ENCODE results near the gene SPRR2E.
"Not testable (repeated sequence)": the region's sequence is repeated elsewhere in the genome, so short reads cannot be mapped to it uniquely, and the experiment has no call there.

SPRR2E gene

DNA sequence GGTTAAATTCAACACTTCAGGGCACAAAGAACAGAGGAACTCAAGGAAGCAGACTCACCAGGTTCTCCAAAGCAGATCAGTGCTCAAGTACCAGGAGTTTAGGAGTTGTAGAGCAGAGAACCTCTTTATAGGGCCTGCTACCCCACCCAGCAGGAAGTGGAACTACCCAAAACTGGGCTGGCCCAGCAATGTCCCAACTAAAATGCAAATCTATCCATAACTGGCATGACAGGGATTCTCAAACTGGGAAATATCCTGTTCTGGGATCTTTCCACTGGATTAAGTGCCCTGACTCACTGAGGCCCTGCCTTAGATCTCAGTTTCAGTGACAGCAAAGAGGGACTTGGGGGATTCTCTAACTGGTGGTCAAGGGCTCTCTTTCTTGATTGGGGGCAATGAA is at the start of gene SPRR2E:
SPRR2E (minus strand) TSS at position 101 of the 400 bp plus-strand sequence. CDS start 775 bp downstream, outside the sequence.
- DNase-seq (ENCODE audit: low spot score), result no peak

DNA sequence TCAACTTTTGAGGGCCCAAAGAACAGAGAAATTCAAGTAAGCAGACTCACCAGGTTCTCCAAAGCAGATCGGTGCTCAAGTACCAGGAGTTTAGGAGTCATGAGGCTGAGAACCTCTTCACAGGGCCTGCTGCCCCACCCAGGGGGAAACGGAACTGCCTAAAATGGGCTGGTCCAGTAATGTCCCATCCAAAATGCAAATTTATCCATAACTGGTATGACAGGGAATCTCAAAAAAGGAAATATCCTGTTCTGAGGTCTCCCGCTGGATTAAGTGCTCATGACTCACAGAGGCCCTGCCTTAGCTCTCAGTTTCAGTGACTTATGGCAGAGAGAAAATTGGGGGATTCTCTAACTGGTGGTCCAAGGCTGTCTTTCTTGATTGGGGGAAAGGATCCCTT is 47.1 kb upstream of the SPRR2E start:
- DNase-seq (ENCODE audit: low spot score), result no peak

DNA sequence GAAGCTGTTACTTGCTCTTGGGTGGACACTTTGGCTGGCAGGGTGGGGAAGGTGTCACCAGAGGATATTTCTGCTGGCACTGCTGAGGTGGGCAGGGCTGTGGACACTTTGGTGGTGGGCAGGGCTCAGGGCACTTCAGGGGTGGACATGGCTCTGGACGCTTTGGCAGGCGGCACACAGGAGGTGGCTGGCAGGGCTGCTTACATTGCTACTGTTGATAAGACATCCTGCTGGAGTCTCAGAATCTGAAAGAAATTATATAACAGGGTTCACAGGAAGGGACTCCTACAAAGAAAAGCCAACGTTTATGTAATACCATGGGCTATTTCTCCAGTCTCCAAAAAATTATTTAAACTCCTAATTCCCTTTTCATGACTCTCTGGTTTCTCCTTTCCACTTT is 46.2 kb upstream of the SPRR2E start:
- DNase-seq (ENCODE audit: low spot score), result no peak

DNA sequence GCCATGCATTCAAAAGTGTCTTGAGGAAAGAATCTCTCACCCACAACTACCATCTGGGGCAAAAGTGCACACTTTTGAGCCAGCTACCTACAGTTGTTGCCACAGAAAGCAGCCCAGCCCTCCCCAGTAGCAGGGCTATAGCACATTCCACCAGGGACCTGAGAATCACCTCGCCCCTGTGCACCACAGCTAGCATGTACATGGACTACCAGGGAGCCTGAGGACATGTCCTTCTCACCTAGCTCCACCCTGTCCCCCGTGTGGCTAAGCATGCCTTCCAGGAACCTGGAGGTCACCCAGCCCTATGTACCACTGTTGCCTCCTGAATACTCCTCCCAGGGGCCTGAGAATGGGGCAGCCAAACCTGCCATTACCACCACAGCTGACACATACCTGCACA is 39.4 kb upstream of the SPRR2E start:
- no peak for DNase-seq (ENCODE audit: low spot score)

DNA sequence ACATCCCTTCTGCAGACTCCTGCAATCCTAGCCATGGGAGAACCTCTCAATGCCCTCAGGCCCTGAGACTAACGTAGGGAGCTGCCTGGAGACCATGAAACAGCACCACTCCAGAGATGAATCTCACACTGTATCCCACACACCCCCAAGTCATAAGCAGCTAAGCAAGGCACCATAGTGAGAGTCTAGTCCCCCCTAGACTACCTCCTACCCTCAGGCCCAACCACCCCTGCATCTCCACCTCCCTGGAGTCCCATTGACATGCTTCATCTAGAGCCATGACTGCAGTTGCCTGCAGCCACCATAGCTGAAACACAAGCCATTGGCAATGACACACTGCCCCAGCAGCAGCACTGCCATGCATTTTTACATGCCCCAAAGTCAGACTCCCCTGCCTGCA is 38.9 kb upstream of the SPRR2E start:
- DNase-seq (ENCODE audit: low spot score), result no peak

DNA sequence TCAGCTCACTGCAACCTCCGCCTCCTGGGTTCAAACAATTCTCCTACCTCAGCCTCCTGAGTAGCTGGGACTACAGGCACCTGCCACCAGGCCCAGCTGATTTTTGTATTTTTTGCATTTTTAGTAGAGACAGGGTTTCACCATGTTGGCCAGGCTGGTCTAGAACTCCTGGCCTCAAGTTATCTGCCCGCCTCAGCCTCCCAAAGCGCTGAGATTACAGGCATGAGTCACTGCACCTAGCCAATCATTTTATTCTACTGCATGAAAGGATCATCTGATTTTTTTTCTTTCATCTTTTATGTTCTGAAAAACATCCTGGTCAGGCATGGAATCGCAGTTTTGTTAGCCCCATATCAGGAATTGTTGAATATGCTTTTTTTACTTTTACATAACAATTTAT is 34.4 kb upstream of the SPRR2E start:
- not testable (repeated sequence) for DNase-seq (ENCODE audit: low spot score)

DNA sequence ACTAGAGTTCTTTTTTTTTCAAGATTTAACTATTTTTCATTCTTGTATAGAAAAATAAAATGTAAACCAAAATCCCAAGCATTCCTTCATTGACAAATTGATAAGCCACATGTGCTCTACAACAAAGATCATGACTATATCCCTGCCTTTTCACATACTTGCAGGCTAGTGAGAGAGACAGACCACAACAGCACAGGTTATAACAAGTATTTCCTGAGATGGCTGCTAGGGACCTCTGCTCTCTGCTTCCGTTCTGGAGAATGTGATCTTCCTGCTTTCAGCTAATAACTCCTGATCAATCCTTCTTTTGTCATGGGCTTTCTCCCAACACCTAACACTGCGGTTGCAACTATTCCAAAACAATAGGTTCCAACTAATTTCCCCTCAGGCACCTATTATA is 33.0 kb upstream of the SPRR2E start:
- DNase-seq (ENCODE audit: low spot score), result no peak

DNA sequence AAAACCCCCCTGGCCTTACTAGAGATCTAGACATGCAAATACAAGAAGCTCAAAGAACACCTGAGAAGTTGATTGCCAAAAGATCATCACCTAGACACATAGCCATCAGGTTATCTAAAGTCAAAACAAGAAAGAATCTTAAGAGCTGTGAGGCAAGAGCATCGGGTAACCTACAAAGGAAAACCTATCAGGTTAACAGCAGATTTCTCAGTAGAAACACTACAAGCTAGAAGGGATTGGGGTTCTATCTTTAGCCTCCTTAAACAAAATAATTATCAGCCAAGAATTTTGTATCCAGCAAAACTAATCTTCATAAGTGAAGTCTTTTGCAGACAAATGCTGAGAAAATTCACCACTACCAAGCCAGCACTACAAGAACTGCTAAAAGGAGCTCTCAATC is 31.2 kb upstream of the SPRR2E start:
- DNase-seq (ENCODE audit: low spot score), result no peak

DNA sequence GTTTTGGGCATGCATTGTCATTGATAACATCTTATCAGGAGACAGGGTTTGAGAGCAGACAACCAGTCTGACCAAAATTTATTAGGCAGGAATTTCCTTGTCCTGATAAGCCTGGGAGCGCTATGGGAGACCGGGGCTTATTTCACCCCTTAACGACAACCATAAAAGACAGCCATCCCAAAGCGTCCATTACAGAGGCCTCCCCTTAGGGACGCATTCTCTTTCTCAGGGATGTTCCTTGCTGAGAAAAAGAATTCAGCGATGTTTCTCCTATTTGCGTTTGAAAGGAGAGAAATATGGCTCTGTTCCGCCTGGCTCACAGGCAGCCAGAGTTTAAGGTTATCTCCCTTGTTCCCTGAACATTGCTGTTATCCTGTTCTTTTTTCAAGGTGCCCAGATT is 29.5 kb upstream of the SPRR2E start:
- DNase-seq (ENCODE audit: low spot score), result not testable (repeated sequence)

DNA sequence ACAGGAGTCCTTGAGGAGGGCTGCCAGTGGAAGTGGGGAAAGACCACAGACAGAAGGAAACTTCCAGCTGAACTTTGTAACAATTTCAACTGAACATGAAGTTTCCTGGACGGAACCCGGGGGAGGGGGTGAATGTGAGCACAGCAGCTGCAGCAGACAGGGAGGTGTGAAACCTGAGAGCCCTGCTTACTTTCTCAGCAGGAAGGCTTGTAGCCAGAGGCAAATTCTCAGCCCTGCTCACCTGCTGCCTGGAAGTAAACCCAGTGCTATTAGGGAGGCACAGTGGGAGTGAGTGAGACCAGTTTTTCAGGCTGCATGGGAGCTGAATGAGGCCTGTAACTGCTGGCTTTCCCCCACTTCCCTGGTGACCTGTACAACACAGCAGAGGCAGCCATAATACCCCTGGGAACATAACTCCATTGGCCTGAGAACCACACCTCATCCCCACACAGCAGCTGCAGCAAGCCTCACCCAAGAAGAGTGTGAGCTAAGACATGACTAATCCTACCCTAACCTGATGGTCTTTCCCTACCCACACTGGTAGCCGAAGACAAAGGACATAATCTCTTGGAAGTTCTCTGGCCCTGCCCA is 28.6 kb upstream of the SPRR2E start:
- DNase-seq (ENCODE audit: low spot score), result peak; percentile 7

DNA sequence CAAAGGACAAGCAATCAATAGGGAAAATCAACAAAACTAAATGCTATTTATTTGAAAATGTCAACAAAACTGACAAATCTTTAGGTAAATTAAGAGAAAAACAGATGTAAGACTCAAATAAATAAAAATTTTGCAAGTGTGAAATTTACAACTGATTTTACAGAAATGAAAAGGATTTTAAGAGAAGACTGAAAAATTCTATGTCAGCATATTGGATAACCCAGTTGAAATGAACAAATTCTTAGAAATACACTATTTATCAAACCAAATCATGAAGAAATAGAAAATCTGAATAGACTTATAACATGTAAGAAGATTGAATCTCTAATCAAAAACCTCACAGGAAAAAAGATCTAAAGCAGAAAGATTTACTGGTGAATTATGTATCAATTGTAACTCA is 26.6 kb upstream of the SPRR2E start:
- no peak for DNase-seq (ENCODE audit: low spot score)

DNA sequence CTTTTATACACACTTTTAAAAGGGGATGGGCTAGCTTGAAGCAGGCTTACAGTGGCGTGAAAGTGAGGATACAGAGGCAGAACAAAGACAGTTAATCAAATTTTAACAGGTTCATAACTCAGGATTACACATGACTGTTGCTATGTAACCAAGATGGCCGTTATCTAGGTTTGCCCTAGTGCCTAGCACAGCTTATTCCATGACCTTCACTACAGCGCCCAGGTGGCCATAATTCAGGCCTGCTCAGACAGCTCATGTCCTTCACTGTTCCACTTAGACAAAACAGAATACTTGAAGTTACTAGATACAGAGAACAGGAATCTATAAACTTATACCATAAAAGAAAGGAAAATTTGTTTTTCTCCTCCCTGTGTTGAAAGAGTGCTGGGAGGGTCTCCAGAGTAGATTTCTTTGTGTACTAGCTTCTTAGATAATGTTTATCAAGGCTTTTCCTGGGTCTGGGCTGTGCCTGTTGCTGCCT is 25.2 kb upstream of the SPRR2E start:
- no peak for DNase-seq (ENCODE audit: low spot score)

DNA sequence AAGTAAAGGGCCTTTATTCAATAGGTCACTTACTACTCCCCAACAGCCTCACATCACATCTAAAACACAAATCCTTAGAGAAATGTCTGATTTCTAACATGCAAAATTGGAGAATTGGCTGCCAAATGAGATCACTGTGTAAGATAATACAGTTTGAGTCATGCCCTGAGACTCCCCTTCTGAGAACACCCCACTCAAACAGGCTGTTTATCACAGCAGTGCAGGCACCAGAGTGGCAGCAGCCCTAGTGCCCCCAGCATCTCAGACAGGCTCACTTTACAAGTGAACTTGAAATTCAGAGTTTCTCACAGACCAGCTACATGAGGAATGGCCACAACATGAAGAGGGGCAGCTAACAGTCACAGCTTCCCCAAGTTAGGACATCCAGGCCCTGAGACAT is 20.9 kb upstream of the SPRR2E start:
- DNase-seq (ENCODE audit: low spot score), result not testable (repeated sequence)

DNA sequence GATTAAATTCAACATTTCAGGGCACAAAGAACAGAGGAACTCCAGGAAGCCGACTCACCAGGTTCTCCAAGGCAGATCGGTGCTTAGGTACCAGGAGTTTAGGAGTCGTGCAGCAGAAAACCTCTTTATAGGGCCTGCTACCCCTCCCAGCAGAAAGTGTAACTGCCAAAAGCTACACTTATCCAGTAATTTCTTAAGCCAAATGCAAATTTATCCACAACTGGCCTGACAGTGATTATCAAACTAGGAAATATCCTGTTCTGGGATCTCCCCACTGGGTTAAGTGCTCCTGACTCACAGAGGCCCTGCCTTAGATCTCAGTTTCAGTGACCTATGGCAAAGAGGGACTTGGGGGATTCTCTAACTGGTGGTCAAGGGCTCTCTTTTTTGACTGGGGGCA is 19.1 kb upstream of the SPRR2E start, which contains the start of gene SPRR2F:
SPRR2F (minus strand) TSS at position 101 of the 400 bp plus-strand sequence. CDS start 783 bp downstream, outside the sequence.
- no peak for DNase-seq (ENCODE audit: low spot score)

DNA sequence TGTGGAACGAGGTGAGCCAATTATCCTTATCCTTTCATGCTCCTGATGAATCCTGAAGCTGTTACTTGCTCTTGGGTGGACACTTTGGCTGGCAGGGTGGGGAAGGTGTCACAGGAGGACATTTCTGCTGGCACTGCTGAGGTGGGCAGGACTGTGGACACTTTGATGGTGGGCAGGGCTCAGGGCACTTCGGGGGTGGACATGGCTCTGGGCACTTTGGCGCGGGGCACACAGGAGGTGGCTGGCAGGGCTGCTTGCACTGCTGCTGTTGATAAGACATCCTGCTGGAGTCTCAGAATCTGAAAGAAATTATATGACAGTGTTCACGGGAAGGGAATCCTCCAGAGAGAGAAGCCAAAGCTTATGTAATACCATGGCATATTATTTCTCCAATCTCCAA is 18.1 kb upstream of the SPRR2E start:
- not testable (repeated sequence) for DNase-seq (ENCODE audit: low spot score)

DNA sequence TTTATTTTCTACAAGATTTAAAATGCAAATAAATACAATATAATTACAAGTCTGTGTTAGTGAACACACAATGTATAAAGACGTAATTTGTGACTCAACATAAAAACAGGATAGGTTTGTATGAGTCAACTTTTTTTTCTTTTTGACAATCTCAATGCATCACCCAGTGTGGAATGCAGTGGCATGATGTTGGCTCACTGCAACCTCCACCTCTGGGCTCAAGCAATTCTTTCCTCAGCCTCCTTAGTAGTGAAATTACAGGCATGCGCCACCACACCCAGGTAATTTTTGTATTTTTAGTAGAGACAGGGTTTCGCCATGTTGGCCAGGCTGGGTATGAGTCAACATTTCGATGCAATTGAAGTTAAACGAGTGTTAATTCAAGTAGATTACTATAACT is 5.9 kb upstream of the SPRR2E start:
- DNase-seq (ENCODE audit: low spot score), result peak; percentile 26

DNA sequence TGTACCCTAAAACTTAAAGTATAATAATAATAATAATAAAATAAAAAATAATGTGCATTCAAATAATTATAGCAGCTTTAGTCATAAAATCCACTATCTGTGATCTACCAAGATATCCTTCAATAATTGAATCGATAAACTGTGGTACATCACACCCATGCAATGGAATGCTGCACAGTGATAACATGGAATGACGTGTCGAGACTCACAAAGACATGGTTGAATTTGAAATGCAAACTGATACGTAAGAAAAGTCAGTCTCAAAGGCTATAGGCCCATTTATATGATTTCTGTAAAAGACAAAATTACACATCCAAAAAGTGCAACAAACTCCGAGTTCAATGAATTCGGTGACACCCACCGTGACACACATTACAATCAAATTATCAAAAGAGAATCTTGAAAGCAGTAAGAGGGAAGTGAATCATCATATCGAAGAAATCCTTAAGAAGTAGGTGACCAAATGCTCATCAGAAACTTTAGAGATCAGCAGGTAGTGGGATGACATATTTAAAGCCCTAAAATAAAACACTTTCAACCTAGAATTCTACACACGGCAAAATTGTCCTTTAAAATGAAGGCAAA is 5.2 kb upstream of the SPRR2E start:
- no peak for DNase-seq (ENCODE audit: low spot score)

DNA sequence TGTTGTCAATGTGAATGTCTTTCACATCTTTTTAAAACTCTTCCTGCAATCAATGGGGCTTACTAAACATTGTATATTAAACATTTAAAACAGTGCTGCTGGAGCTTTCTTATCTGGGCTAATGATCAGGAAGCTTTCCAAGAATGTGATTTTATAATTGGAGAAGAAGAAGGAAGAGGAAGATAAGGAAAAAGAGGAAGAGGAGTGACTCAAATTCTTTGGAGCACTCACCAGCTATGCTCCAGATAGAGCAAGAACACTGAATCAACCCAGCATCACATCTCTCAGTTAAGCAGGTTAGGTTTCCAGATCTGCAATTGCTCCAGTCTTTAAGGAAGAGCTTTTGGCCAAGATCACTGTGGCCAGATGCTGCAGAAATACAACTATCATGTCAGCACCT is 1.4 kb upstream of the SPRR2E start:
- no peak for DNase-seq (ENCODE audit: low spot score)

DNA sequence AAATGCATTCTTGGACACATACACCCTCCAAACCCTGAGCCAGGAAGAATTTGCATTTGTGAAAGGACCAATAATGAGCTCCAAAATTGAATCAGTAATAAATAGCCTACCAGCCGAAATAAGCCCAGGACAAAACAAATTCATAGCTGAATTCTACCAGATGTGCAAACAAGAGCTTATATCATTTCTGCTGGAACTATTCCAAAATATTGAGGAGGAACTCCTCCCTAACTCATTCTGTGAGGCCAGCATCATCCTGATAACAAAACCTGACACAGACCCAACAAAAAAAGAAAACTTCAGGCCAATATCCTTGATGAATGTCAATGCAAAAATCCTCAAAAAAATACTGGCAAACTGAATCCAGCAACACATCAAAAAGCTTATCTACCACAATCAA is 6.7 kb downstream of the SPRR2E start:
- DNase-seq (ENCODE audit: low spot score), result no peak

DNA sequence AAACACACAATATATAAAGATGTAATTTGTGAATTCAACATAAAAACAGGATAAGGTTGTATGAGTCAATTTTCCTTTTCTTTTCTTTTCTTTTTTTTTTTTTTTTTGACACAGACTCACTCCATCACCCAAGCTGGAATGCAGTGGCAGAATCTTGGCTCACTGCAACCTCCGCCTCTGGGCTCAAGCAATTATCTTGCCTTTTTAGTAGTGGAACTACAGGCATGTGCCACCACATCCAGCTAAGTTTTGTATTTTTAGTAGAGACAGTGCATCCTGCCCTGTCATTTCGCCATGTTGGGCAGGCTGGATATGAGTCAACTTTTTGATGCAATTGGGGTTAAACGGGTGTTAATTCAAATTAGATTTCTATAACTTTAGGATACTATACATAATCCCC is 12.6 kb downstream of the SPRR2E start:
- DNase-seq (ENCODE audit: low spot score), result no peak

DNA sequence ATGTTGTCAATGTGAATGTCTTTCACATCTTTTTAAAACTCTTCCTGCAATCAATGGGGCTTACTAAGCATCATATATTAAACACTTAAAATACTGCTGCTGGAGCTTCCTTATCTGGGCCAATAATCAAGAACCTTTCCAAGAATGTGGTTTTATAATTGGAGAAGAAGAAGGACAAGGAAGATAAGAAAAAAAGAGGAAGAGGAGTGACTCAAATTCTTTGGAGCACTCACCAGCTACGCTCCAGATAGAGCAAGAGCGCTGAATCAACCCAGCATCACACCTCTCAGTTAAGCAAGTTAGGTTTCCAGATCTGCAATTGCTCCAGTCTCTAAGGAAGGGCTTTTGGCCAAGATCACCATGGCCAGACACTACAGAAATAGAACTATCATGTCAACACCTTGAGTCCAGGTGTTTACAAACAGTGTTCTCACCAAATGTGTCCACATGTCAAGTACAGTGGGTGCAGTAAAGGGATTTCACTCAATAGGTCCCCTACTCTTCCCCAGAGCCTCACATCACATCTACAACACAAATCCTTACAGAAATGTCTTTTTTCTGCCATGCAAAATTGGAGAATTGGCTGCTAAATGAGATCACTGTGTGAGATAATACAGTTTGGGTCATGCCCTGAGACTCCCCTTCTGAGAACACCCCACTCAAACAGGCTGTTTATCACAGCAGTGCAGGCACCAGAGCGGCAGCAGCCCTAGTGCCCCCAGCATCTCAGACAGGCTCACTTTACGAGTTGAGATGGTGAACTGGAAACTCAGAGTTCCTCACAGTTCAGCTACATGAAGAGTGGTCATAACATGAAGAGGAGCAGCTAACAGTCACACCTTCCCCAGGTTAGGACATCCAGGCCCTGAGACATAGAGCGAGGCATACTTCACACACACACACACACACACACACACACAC is 21.3 kb downstream of the SPRR2E start:
- DNase-seq (ENCODE audit: low spot score), result no peak

DNA sequence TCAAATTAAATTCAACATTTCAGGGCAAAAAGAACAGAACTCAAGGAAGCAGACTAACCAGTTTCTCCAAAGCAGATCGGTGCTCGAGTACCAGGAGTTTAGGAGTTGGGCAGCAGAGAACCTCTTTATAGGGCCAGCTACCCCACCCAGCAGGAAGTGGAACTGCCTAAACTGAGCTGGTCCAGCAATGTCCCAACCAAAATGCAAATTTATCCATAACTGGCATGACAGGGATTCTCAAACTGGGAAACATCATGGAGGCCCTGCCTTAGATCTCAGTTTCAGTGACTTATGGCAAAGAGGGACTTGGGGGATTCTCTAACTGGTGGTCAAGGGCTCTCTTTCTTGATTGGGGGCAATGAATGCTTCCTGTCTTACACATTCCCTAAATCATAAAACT is 22.8 kb downstream of the SPRR2E start, which contains the start of gene SPRR2B:
SPRR2B (minus strand) TSS at position 101 of the 400 bp plus-strand sequence. CDS start 772 bp downstream, outside the sequence.
- DNase-seq (ENCODE audit: low spot score), result no peak

DNA sequence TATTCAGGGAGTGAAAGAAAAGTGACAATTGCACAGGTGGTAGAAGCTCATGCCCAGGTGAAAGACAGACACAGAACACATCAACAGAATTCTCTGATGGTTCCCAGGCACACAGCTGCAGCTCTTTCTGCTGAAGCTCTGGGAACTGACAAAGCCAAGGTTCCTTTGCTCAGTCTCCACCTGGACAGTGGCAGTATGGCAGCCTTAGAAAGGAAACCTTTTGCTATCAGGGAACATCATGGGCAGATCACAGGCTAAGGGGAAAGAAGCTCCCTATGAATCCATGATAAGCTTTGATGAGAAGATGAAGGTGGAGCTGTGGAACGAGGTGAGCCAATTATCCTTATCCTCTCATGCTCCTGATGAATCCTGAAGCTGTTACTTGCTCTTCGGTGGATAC is 24.1 kb downstream of the SPRR2E start:
- DNase-seq (ENCODE audit: low spot score), result no peak

Measured in SW480 (cell line).